SK-N-SH treated with all-trans-retinoic acid at 6 μM for 48 hours (cell line): ENCODE data around the gene TUBGCP3.
"Not testable (repeated sequence)": the region's sequence is repeated elsewhere in the genome, so short reads cannot be mapped to it uniquely, and the experiment has no call there.

Experiments
- ATAC-seq: fragments of 200-7000 bp; cut with Tn5 transposase; 3 replicates; pipeline ENCODE4 v1.9.1; 2020; ENCODE audit warnings: mild to moderate bottlenecking, moderate library complexity
- ARNTL ChIP-seq: fragments of 450-650 bp; formaldehyde crosslinking; IDR thresholded peaks from 2 replicates; pipeline ENCODE4 v1.5.0; 2020; ENCODE audit warnings: low read depth, mild to moderate bottlenecking, moderate library complexity, borderline replicate concordance
- BACH2 ChIP-seq: fragments of 250-450 bp; sonication (Bioruptor Pico); IDR thresholded peaks from 2 replicates; pipeline ENCODE4 v1.9.0; 2021; ENCODE audit warnings: mild to moderate bottlenecking, borderline replicate concordance
- CSDC2 ChIP-seq: fragments of 250-450 bp; sonication (Bioruptor Pico); IDR thresholded peaks from 2 replicates; pipeline ENCODE4 v1.5.0; 2020; ENCODE audit warnings: mild to moderate bottlenecking, moderate library complexity
- ESRRG ChIP-seq: fragments of 250-450 bp; sonication (Bioruptor Pico); IDR thresholded peaks from 2 replicates; pipeline ENCODE4 v1.6.1; 2021; ENCODE audit warnings: mild to moderate bottlenecking
- GLIS3 ChIP-seq: fragments of 250-450 bp; sonication (Bioruptor Pico); IDR thresholded peaks from 2 replicates; pipeline ENCODE4 v1.5.0; 2020; ENCODE audit warnings: mild to moderate bottlenecking, moderate library complexity
- ISL1 ChIP-seq: fragments of 250-450 bp; sonication (Bioruptor Pico); IDR thresholded peaks from 2 replicates; pipeline ENCODE4 v2.1.2; 2022; ENCODE audit warnings: mild to moderate bottlenecking, moderate library complexity
- POU6F1 ChIP-seq: fragments of 250-450 bp; sonication (Bioruptor Pico); IDR thresholded peaks from 2 replicates; pipeline ENCODE4 v1.8.0; 2021; ENCODE audit warnings: low read depth, mild to moderate bottlenecking, moderate library complexity, borderline replicate concordance
- PPARA ChIP-seq: fragments of 250-450 bp; sonication (Bioruptor Pico); IDR thresholded peaks from 2 replicates; pipeline ENCODE4 v1.5.0; 2020; ENCODE audit warnings: mild to moderate bottlenecking, borderline replicate concordance
- RARB ChIP-seq: fragments of 250-450 bp; sonication (Bioruptor Pico); IDR thresholded peaks from 2 replicates; pipeline ENCODE4 v1.8.0; 2021; ENCODE audit warnings: mild to moderate bottlenecking, moderate library complexity
- SNAI2 ChIP-seq: fragments of 250-450 bp; sonication (Bioruptor Pico); IDR thresholded peaks from 2 replicates; pipeline ENCODE4 v1.5.0; 2020; ENCODE audit warnings: mild to moderate bottlenecking, moderate library complexity
- TCF4 ChIP-seq: fragments of 250-450 bp; sonication (Bioruptor Pico); IDR thresholded peaks from 2 replicates; pipeline ENCODE4 v1.8.0; 2021; ENCODE audit warnings: mild to moderate bottlenecking, moderate library complexity, borderline replicate concordance
- TOX ChIP-seq: fragments of 250-450 bp; sonication (Bioruptor Pico); IDR thresholded peaks from 2 replicates; pipeline ENCODE4 v1.8.0; 2021; ENCODE audit warnings: mild to moderate bottlenecking, moderate library complexity, borderline replicate concordance
- ZFP3 ChIP-seq: fragments of 250-450 bp; sonication (Bioruptor Pico); IDR thresholded peaks from 2 replicates; pipeline ENCODE4 v1.5.0; 2020; ENCODE audit warnings: mild to moderate bottlenecking, moderate library complexity
- ZFP30 ChIP-seq: fragments of 450-650 bp; formaldehyde crosslinking; IDR thresholded peaks from 2 replicates; pipeline ENCODE4 v1.5.0; 2022; ENCODE audit warnings: mild to moderate bottlenecking, moderate library complexity
- ZNF565 ChIP-seq: fragments of 450-650 bp; formaldehyde crosslinking; conservative IDR thresholded peaks from 2 replicates; pipeline ENCODE4 v1.5.0; 2020; ENCODE audit warnings: low read depth, mild to moderate bottlenecking, moderate library complexity
- ZNF70 ChIP-seq: fragments of 450-650 bp; formaldehyde crosslinking; IDR thresholded peaks from 2 replicates; pipeline ENCODE4 v1.5.0; 2020; ENCODE audit warnings: mild to moderate bottlenecking, moderate library complexity
- ZNF8 ChIP-seq: fragments of 450-650 bp; formaldehyde crosslinking; IDR thresholded peaks from 2 replicates; pipeline ENCODE4 v1.5.0; 2020; ENCODE audit warnings: mild to moderate bottlenecking, moderate library complexity
- TF ChIP-seq, protein P1 (sequence below): fragments of 250-450 bp; sonication (Bioruptor Pico); IDR thresholded peaks from 2 replicates; pipeline ENCODE4 v1.5.0; 2020; ENCODE audit warnings: mild to moderate bottlenecking, moderate library complexity
- TF ChIP-seq, protein P2 (sequence below): fragments of 250-450 bp; sonication (Bioruptor Pico); IDR thresholded peaks from 2 replicates; pipeline ENCODE4 v1.5.1; 2020; ENCODE audit warnings: low read depth, mild to moderate bottlenecking, moderate library complexity

TUBGCP3 gene

GRCh38 chr13:112554214-112554850 lies 33.6 kb downstream of the TUBGCP3 start:
- no peak for ATAC-seq
- TF ChIP-seq POU6F1 (CRISPR knock-in tag) (no peak), BACH2 (no peak), ZNF8 (CRISPR knock-in tag) (no peak), ZNF70 (CRISPR knock-in tag) (no peak), TOX (no peak), ESRRG (no peak), GLIS3 (CRISPR knock-in tag) (no peak), TCF4 (CRISPR knock-in tag) (no peak), ZFP3 (CRISPR knock-in tag) (no peak), CSDC2 (CRISPR knock-in tag) (no peak), ARNTL (CRISPR knock-in tag) (no peak), ISL1 (CRISPR knock-in tag) (no peak), RARB (no peak)
- TF ChIP-seq, protein P1, sequence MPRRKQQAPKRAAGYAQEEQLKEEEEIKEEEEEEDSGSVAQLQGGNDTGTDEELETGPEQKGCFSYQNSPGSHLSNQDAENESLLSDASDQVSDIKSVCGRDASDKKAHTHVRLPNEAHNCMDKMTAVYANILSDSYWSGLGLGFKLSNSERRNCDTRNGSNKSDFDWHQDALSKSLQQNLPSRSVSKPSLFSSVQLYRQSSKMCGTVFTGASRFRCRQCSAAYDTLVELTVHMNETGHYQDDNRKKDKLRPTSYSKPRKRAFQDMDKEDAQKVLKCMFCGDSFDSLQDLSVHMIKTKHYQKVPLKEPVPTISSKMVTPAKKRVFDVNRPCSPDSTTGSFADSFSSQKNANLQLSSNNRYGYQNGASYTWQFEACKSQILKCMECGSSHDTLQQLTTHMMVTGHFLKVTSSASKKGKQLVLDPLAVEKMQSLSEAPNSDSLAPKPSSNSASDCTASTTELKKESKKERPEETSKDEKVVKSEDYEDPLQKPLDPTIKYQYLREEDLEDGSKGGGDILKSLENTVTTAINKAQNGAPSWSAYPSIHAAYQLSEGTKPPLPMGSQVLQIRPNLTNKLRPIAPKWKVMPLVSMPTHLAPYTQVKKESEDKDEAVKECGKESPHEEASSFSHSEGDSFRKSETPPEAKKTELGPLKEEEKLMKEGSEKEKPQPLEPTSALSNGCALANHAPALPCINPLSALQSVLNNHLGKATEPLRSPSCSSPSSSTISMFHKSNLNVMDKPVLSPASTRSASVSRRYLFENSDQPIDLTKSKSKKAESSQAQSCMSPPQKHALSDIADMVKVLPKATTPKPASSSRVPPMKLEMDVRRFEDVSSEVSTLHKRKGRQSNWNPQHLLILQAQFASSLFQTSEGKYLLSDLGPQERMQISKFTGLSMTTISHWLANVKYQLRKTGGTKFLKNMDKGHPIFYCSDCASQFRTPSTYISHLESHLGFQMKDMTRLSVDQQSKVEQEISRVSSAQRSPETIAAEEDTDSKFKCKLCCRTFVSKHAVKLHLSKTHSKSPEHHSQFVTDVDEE (CRISPR knock-in tag): no peak
- TF ChIP-seq, protein P2, sequence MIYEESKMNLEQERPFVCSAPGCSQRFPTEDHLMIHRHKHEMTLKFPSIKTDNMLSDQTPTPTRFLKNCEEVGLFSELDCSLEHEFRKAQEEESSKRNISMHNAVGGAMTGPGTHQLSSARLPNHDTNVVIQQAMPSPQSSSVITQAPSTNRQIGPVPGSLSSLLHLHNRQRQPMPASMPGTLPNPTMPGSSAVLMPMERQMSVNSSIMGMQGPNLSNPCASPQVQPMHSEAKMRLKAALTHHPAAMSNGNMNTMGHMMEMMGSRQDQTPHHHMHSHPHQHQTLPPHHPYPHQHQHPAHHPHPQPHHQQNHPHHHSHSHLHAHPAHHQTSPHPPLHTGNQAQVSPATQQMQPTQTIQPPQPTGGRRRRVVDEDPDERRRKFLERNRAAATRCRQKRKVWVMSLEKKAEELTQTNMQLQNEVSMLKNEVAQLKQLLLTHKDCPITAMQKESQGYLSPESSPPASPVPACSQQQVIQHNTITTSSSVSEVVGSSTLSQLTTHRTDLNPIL: no peak

DNA sequence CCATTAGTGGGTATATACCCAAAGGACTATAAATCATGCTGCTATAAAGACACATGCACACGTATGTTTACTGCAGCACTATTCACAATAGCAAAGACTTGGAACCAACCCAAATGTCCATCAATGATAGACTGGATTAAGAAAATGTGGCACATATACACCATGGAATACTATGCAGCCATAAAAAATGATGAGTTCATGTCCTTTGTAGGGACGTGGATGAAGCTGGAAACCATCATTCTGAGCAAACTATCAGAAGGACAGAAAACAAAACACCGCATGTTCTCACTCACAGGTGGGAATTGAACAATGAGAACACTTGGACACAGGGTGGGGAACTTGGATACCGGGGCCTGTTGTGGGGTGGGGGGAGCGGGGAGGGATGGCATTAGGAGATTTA lies 39.0 kb downstream of the TUBGCP3 start:
- not testable (repeated sequence) for ATAC-seq

GRCh38 chr13:112545856-112546255 lies 42.1 kb downstream of the TUBGCP3 start:
- peak; percentile 49; the same call in 2 of the 3 replicates for ATAC-seq
- no peak for TF ChIP-seq ZFP30 (CRISPR knock-in tag)
- no peak for TF ChIP-seq ZNF8 (CRISPR knock-in tag)
- TF ChIP-seq, protein P2: no peak
- TF ChIP-seq GLIS3 (CRISPR knock-in tag): no peak
- TF ChIP-seq ZNF565 (CRISPR knock-in tag): no peak
- TF ChIP-seq SNAI2 (CRISPR knock-in tag): no peak
- TF ChIP-seq, protein P1 (CRISPR knock-in tag): no peak
- no peak for TF ChIP-seq ISL1 (CRISPR knock-in tag)
- TF ChIP-seq ZNF70 (CRISPR knock-in tag): no peak
- no peak for TF ChIP-seq PPARA
- TF ChIP-seq TCF4 (CRISPR knock-in tag): no peak
